NCI-H2227 treated with DMSO at 0.1 percent for 48 hours (cell line): ENCODE measurements around the gene PRDX4.
A peak's percentile ranks its signal among the peaks of the same experiment; 100 is the strongest.
"Not testable (repeated sequence)": the region's sequence is repeated elsewhere in the genome, so short reads cannot be mapped to it uniquely, and the experiment has no call there.

ENCODE experiments used
- DNase-seq: peaks from one replicate; lab custom pipeline; 2025; lab: John Stamatoyannopoulos, UW

The PRDX4 gene

GRCh38 chrX:23673108-23673507 lies 5.8 kb downstream of the PRDX4 start:
- DNase-seq, result no peak

DNA sequence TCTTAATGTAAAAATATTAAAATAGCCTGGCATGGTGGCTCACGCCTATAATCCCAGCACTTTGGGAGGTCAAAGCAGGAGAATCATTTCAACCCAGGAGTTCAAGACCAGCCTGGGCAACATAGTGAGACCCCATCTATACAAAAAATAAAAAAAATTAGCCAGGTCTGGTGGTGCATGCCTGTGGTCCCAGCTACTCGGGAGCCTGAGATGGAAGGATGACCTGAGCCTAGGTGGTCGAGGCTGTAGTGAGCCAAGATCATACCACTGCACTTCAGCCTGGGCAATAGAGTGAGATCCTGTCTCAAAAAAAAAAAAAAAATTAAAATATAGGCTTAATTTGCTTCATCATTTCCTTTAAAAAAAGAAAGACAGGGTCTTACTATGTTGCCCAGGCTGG lies 9.2 kb downstream of the PRDX4 start:
- not testable (repeated sequence) for DNase-seq

- no peak for DNase-seq
Measured at GRCh38 chrX:23692166-23692565, 24.9 kb downstream of the PRDX4 start.

DNA sequence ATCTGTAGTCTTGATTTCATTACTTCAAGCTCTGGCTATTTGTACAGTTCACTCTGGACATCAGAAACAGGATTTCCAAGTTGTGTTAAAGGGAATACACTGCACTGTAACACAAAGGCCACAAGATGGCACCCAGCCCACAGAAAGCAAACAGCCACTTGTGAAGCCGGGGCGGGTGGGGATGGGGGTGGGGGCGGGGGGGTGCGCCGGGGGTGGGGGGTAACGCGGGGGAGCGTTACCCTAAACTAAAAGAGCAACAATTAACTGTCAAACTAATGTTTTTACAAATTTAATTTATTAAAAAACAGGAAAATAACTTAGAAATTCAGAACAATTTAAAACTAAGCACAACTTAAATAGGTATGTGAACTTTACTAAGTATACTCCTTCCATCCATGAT lies 27.3 kb downstream of the PRDX4 start:
- DNase-seq, result peak; percentile 20

DNA sequence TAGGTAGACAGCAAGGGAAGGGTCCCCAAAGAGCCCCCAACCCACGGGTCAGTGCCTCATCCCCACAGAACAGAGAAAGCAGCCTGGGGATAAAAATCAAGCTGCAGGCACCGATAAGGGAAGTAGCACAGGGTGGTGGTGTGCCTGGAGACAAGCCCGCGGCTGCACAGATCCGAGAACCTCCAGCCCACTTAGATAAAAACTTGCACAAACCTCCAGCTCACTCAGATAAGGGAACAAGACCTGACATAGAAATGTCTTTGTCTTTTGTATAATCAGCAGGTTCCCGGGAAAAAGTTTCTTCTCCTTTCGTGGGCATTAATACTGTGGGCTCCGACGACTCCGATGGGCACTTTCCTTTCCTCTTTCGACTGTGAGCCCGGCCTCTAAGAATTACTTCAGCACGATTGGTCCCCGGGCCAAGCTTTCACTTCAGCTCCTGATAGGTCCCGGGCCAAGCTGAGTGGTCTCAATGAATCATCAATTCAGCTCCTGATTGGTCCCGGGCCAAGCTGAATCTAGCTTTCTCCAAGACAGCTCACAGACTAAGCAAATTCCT lies 32.4 kb downstream of the PRDX4 start:
- peak; percentile 19 for DNase-seq

DNA sequence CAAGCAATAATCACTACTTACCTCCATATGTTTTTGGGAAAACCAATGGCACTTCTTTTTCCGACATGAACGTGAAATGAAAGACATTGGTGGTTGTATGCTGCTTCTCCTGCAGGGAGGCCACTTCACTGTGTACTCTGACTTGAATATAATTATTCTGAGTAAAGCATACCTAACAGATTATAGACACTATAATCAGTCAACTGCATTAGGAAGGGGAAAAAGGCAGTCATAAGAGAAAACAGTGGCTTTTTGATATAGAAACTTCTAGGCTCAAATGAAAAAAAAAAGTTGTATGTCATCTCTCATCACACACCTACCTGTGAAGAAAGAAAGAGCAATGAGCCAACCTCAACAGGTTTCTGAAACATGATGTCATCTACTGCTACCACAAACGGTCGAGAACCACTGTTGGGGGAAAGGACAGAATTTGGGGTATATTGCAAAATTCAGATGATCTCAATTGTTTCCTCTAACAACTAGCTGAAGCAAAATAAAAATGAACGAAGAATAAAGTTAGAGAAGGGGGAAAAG lies 37.4 kb downstream of the PRDX4 start:
- no peak for DNase-seq

GRCh38 chrX:23705235-23705634 lies 37.9 kb downstream of the PRDX4 start:
- DNase-seq, result no peak

- no peak for DNase-seq
Measured at GRCh38 chrX:23720117-23720677, 52.9 kb downstream of the PRDX4 start.

DNA sequence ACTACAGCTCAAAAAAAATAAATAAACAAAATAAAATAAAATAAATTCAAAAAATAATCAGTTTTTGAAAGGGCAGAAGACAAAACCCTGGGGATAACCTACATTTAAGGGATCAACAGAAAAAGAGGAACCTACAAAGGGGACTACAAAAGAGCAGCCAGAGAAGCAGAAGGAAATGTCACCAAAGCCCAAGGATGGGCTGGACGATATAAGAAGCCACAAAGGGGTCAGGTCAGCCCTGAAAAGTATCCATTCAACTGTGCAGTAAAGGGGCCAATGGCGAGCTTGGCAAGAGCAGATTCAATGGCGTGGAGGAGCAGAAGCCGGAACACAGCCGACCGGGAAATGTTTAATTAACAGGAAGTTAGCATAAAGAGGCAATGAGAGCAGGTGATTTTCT lies 58.9 kb downstream of the PRDX4 start:
- no peak for DNase-seq

- DNase-seq, result no peak
Measured at GRCh38 chrX:23727206-23727605, 59.9 kb downstream of the PRDX4 start.

- no peak for DNase-seq
Measured at GRCh38 chrX:23729214-23729613, 61.9 kb downstream of the PRDX4 start.

GRCh38 chrX:23731951-23732350 lies 64.7 kb downstream of the PRDX4 start:
- no peak for DNase-seq

GRCh38 chrX:23732704-23733103 lies 65.4 kb downstream of the PRDX4 start:
- no peak for DNase-seq
